GM18519 (cell line): ENCODE measurements around the gene MUC5AC.
"Not testable (repeated sequence)": the region's sequence is repeated elsewhere in the genome, so short reads cannot be mapped to it uniquely, and the experiment has no call there.

Source experiments
- ATAC-seq: cut with Tn5 transposase; IDR thresholded peaks from one replicate; pipeline ENCODE4 v1.9.1; 2021; ENCODE audit warnings: mild to moderate bottlenecking, moderate library complexity; ENCODE audit not compliant: unreplicated experiment, low FRiP score

MUC5AC gene

DNA sequence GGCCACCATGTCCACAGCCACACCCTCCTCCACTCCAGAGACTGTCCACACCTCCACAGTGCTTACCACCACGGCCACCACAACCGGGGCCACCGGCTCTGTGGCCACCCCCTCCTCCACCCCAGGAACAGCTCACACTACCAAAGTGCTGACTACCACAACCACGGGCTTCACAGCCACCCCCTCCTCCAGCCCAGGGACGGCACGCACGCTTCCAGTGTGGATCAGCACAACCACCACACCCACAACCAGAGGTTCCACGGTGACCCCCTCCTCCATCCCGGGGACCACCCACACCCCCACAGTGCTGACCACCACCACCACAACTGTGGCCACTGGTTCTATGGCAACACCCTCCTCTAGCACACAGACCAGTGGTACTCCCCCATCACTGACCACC lies 86.8 kb downstream of the MUC5AC start:
- not testable (repeated sequence) for ATAC-seq

DNA sequence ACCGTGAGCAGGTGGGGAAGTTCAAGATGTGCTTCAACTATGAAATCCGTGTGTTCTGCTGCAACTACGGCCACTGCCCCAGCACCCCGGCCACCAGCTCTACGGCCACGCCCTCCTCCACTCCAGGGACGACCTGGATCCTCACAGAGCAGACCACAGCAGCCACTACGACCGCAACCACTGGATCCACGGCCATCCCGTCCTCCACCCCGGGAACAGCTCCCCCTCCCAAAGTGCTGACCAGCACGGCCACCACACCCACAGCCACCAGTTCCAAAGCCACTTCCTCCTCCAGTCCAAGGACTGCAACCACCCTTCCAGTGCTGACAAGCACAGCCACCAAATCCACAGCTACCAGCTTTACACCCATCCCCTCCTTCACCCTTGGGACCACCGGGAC lies 88.0 kb downstream of the MUC5AC start:
- not testable (repeated sequence) for ATAC-seq

DNA sequence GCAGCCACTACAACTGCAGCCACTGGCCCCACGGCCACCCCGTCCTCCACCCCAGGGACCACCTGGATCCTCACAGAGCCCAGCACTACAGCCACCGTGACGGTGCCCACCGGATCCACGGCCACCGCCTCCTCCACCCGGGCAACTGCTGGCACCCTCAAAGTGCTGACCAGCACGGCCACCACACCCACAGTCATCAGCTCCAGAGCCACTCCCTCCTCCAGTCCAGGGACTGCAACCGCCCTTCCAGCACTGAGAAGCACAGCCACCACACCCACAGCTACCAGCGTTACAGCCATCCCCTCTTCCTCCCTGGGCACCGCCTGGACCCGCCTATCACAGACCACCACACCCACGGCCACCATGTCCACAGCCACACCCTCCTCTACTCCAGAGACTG lies 88.5 kb downstream of the MUC5AC start:
- not testable (repeated sequence) for ATAC-seq

DNA sequence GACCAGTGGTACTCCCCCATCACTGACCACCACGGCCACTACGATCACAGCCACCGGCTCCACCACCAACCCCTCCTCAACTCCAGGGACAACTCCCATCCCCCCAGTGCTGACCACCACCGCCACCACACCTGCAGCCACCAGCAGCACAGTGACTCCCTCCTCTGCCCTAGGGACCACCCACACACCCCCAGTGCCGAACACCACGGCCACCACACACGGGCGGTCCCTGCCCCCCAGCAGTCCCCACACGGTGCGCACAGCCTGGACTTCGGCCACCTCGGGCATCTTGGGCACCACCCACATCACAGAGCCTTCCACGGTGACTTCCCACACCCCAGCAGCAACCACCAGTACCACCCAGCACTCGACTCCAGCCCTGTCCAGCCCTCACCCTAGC lies 89.3 kb downstream of the MUC5AC start:
- not testable (repeated sequence) for ATAC-seq

DNA sequence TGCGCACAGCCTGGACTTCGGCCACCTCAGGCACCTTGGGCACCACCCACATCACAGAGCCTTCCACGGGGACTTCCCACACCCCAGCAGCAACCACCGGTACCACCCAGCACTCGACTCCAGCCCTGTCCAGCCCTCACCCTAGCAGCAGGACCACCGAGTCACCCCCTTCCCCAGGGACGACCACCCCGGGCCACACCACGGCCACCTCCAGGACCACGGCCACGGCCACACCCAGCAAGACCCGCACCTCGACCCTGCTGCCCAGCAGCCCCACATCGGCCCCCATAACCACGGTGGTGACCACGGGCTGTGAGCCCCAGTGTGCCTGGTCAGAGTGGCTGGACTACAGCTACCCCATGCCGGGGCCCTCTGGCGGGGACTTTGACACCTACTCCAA lies 91.2 kb downstream of the MUC5AC start:
- ATAC-seq, result not testable (repeated sequence)

DNA sequence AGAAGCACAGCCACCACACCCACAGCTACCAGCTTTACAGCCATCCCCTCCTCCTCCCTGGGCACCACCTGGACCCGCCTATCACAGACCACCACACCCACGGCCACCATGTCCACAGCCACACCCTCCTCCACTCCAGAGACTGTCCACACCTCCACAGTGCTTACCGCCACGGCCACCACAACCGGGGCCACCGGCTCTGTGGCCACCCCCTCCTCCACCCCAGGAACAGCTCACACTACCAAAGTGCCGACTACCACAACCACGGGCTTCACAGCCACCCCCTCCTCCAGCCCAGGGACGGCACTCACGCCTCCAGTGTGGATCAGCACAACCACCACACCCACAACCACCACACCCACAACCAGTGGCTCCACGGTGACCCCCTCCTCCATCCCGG lies 92.7 kb downstream of the MUC5AC start:
- ATAC-seq, result not testable (repeated sequence)
